ENCODE data around the gene EXOC3L4.

EXOC3L4 gene

DNA sequence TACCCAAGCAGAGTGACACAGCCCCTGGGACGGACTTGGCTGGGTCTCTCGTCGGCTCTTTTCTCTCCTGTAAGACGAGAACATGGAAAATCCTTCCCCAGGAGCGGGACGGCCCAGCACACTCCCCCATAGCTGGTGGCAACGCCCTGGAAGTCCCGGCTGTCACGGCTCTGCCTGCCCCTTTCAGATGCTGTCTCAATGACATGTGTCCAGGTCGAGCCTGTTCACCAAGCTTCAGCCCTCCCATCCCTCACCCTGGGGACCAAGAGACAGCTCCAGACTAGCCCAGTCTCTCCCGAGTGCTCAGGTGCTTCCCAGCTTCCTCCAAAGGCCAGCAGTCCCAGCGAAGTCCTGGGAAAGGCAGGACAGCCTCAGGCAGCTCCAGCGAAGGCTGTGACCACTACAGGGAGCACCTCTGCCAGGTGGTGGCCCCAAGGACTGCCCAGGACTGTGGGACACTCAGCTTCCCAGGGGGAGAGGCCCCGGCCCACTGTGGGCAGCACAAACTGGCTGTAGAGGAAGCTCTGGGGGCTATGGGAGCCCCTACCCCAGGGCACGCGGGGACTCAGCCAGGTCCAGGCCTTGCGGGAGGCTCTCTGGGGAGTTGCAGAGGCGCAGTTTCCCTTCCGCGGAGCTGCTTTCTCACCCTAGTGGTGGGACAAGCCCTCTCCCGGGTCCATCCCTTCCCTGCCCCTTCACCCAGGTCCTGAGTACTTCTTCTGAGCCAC is 62.3 kb downstream of the EXOC3L4 start:
- no peak overlapping the region for H3K27ac ChIP-seq (replicated peaks)
- DNase-seq (ENCODE audit: low read depth in 1 of 2, low spot score in 1 of 2), result no peak
- no peak overlapping the region for H3K4me3 ChIP-seq (replicated peaks; ENCODE audit: insufficient read depth, low read length)
- no peak for TF ChIP-seq GABPA (IDR thresholded peaks at IDR 0.05; ENCODE audit: low read depth)
- TF ChIP-seq SPI1 (IDR thresholded peaks at IDR 0.05; ENCODE audit: borderline replicate concordance, low read depth), result no peak
- TF ChIP-seq CTCF (IDR thresholded peaks at IDR 0.05; ENCODE audit: insufficient read depth, low read length), result no peak
- TF ChIP-seq REST (IDR thresholded peaks at IDR 0.05; ENCODE audit: insufficient replicate concordance, low read depth), result no peak
- no peak for TF ChIP-seq POLR2AphosphoS5 (IDR thresholded peaks at IDR 0.05; ENCODE audit: low read depth)
- H3K27me3 ChIP-seq (ENCODE audit: insufficient read depth, poor library complexity, severe bottlenecking), result no peaks in the 10 kb centered on the region

DNA sequence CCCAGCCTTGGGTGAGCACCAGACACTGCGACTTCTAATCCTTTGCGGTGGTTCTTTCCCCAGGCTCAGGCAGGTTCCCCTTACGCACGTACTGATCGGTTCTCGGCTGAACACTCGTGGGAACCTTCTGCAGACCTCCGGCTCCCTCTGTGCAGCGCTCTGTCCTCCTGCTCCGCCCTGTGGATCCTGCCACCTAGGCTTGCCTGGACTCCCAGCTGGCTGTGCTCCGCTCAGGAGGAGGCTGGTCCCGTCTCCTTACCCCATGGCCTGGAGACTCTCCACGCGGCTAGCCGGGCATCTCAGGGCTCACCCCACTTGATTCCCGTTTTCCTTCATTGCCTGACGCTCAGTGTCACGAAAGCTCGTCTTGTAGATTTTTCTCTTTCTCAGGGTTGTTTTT is 63.4 kb downstream of the EXOC3L4 start:
- no peak overlapping the region for H3K4me3 ChIP-seq (replicated peaks; ENCODE audit: insufficient read depth, low read length)
- H3K27me3 ChIP-seq (ENCODE audit: insufficient read depth, poor library complexity, severe bottlenecking), result no peaks in the 10 kb centered on the region
- DNase-seq (ENCODE audit: low read depth in 1 of 2, low spot score in 1 of 2), result no peak
- TF ChIP-seq CTCF (IDR thresholded peaks at IDR 0.05; ENCODE audit: insufficient read depth, low read length), result no peak
- TF ChIP-seq GABPA (IDR thresholded peaks at IDR 0.05; ENCODE audit: low read depth), result no peak
- TF ChIP-seq REST (IDR thresholded peaks at IDR 0.05; ENCODE audit: insufficient replicate concordance, low read depth), result no peak
- TF ChIP-seq SPI1 (IDR thresholded peaks at IDR 0.05; ENCODE audit: borderline replicate concordance, low read depth), result no peak
- no peak for TF ChIP-seq POLR2AphosphoS5 (IDR thresholded peaks at IDR 0.05; ENCODE audit: low read depth)
- H3K27ac ChIP-seq (replicated peaks), result no peak overlapping the region

DNA sequence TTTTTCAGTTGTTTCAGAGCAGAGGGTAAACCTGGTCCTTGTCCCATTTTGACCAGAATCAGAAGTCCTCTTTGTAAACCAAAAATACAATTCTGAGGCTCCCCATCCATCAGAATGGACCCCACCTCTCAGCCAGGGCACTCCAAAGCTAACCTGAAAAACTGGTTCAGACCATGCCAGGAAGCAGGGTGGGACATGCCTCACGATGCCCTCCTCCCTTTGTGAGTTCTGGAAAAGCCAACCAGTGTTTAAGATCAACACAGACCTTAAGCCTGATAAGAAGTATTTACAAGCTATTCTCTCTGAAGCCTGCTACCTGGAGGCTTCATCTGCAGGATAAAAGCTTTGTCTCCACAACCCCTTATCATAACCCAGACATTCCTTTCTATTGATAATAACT is 64.2 kb downstream of the EXOC3L4 start:
- TF ChIP-seq GABPA (IDR thresholded peaks at IDR 0.05; ENCODE audit: low read depth), result no peak
- no peak for TF ChIP-seq REST (IDR thresholded peaks at IDR 0.05; ENCODE audit: insufficient replicate concordance, low read depth)
- TF ChIP-seq SPI1 (IDR thresholded peaks at IDR 0.05; ENCODE audit: borderline replicate concordance, low read depth), result no peak
- no peak for TF ChIP-seq POLR2AphosphoS5 (IDR thresholded peaks at IDR 0.05; ENCODE audit: low read depth)
- no peak for TF ChIP-seq CTCF (IDR thresholded peaks at IDR 0.05; ENCODE audit: insufficient read depth, low read length)
- no peaks in the 10 kb centered on the region for H3K27me3 ChIP-seq (ENCODE audit: insufficient read depth, poor library complexity, severe bottlenecking)
- H3K4me3 ChIP-seq (replicated peaks; ENCODE audit: insufficient read depth, low read length), result no peak overlapping the region
- DNase-seq (ENCODE audit: low read depth in 1 of 2, low spot score in 1 of 2), result no peak
- H3K27ac ChIP-seq (replicated peaks), result no peak overlapping the region

Data from HL-60 (cell line).